NCI-H82 treated with DMSO at 0.1 percent for 48 hours (cell line): ENCODE measurements around the gene EIF2A.

Experiments
- DNase-seq: peaks from one replicate; lab custom pipeline; 2025; ENCODE audit not compliant: unreplicated experiment; lab: John Stamatoyannopoulos, UW

Gene EIF2A

DNA sequence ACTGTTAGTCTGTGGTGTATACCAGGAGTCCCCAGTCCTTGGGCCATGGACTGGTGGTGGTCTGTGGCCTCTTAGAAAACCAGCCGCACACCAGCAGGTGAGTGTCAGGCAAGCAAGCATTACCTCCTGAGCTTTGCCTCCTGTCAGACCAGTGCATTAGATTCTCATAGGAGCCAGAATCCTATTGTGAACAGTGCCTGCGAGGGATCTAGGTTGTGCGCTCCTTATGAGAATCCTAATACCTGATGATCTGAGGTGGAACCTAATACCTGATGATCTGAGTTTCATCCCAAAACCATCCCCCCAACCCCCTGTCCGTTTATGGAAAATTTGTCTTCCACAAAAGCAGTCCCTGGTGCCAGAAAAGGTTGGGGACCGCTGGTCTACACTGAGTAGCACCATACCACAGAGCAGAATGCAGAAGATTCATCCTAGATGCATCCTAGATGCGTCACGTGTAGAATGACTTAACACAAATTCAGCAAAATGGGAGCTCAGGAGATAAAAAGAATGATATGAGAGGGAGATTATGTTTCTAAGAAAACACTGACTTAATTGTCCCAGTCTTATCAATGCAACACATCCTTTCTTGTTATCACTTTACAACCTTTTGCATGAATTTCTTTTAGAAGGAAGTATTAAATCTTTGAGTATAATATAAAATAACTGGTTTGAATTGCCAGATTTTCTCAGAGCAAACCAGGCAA lies 85.1 kb downstream of the EIF2A start:
- no peak for DNase-seq

DNA sequence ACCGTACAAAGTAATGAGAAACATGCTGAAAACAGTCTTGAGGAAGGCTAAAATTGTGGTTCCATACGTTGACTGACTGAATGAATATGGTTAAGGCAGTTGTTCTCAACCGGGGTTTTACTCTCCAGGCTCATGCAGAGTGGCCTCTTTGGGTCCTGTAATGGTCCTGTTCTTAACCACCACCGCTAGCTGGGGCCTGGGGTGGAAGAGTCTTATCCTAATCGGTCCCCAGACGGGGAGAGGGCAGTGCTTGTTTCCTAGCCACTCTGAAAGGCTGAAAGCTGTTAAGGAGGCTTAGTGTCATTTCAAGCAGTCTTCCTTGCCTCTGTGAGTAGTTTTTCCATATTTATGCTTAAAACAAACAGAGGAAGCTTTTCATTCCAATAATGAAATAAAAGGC lies 88.5 kb downstream of the EIF2A start:
- DNase-seq, result no peak

DNA sequence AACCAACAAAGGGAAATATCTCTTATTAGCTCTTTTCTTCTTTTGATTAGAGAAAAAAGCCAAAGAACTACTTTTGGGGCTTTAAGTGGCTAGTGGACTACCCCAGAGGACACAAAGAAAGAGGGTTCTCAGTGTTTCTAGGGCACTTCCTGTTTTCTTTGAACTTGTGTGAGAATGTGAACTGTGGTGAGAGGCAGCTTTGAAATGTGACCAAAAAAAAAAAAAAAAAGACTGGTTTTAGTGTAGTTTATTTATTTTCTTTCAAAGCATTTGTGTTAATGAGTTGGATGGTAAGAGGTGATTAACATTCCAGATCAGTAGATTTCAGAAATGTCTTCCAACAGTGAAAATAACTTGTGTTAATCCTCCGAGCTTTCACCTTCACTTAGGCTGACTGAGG lies 88.9 kb downstream of the EIF2A start:
- DNase-seq, result no peak
